OCI-LY7 (cell line): ENCODE data around the gene IL2RA. TPM values are rescaled to one million over a fixed set of nuclear protein-coding genes. Genes with fewer than 3 reads are reported as not detected.

Experiments used
- BruUV-seq: library from RNA; stranded (reverse); fragments of 400-500 nt; replicated peaks from 2 replicates; lab custom pipeline; 2021; lab: Mats Ljungman, UMichigan
- CTCF ChIA-PET: fragments of 300-600 bp; sonication (Branson Sonifier 250); formaldehyde crosslinking; loops from one replicate; lab custom pipeline; 2022; ENCODE audit warnings: antibody characterized with exemption; ENCODE audit not compliant: unreplicated experiment; lab: Charles Lee
- POLR2A ChIA-PET: fragments of 300-600 bp; sonication (Branson Sonifier 250); formaldehyde crosslinking; loops from one replicate; lab custom pipeline; 2022; ENCODE audit warnings: antibody characterized with exemption; lab: Charles Lee
- DNase-seq: peaks from one replicate; pipeline ENCODE4 v3.0.0-alpha.2; 2015; ENCODE audit warnings: low spot score
- H2AFZ ChIP-seq: fragments of 200-600 bp; sonication (generic), shearing (Covaris generic); 2 replicates; pipeline ENCODE4 v1.6.1; 2014; ENCODE audit warnings: mild to moderate bottlenecking, antibody characterized with exemption, low read length, moderate library complexity
- H3K27ac ChIP-seq: fragments of 200-600 bp; sonication (generic); 2 replicates; pipeline ENCODE4 v1.5.1; 2014; ENCODE audit warnings: mixed run types, low read depth, mild to moderate bottlenecking, moderate library complexity, low read length, inconsistent platforms; ENCODE audit not compliant: poor library complexity, severe bottlenecking
- H3K36me3 ChIP-seq: fragments of 200-600 bp; sonication (generic); 2 replicates; pipeline ENCODE4 v1.6.1; 2014; ENCODE audit warnings: mild to moderate bottlenecking, antibody characterized with exemption, low read length, moderate library complexity, mixed read lengths; ENCODE audit not compliant: insufficient read depth
- H3K4me1 ChIP-seq: fragments of 200-600 bp; sonication (generic); 2 replicates; pipeline ENCODE4 v1.5.1; 2014; ENCODE audit warnings: mild to moderate bottlenecking, low read length; ENCODE audit not compliant: insufficient read depth, poor library complexity, severe bottlenecking
- H3K4me2 ChIP-seq: fragments of 200-600 bp; sonication (generic); 2 replicates; pipeline ENCODE4 v1.6.1; 2014; ENCODE audit warnings: mild to moderate bottlenecking, low read length
- H3K4me3 ChIP-seq: fragments of 200-600 bp; sonication (generic); 2 replicates; pipeline ENCODE4 v1.5.1; 2014; ENCODE audit warnings: mild to moderate bottlenecking, low read depth, low read length; ENCODE audit not compliant: poor library complexity, severe bottlenecking
- H3K79me2 ChIP-seq: fragments of 200-600 bp; sonication (generic); 2 replicates; pipeline ENCODE4 v1.6.1; 2016; ENCODE audit warnings: low read depth, mild to moderate bottlenecking, low read length, moderate library complexity, mixed read lengths; ENCODE audit not compliant: insufficient read depth
- H3K9me2 ChIP-seq: fragments of 200-600 bp; sonication (generic); 2 replicates; pipeline ENCODE4 v1.6.1; 2016; ENCODE audit warnings: mild to moderate bottlenecking, low read length, mixed read lengths; ENCODE audit not compliant: insufficient read depth
- H3K9me3 ChIP-seq: fragments of 200-600 bp; sonication (generic); 2 replicates; pipeline ENCODE4 v1.6.1; 2014; ENCODE audit warnings: mild to moderate bottlenecking, mixed run types, low read length, mixed read lengths
- H4K20me1 ChIP-seq: fragments of 200-600 bp; sonication (generic); 2 replicates; pipeline ENCODE4 v1.6.1; 2014; ENCODE audit warnings: mild to moderate bottlenecking, antibody characterized with exemption, low read length, moderate library complexity, mixed read lengths; ENCODE audit not compliant: insufficient read depth
- EZH2phosphoT487 ChIP-seq: fragments of 200-600 bp; sonication (generic); IDR thresholded peaks from 2 replicates; pipeline ENCODE4 v1.6.1; 2018; ENCODE audit warnings: low read depth, borderline replicate concordance, mild to moderate bottlenecking, mixed run types, antibody characterized with exemption, low read length, moderate library complexity, mixed read lengths
- intact Hi-C: fragments of 100-400 bp; cut with micrococcal nuclease; formaldehyde crosslinking; loops from one replicate; pipeline ENCODE4 v1.10.0; 2022; ENCODE audit not compliant: unreplicated experiment
- total RNA-seq, 2 experiments: library from RNA; depleted of rRNA in 1 of 2; stranded (reverse); fragments of >200 nt in 1 of 2; shearing (Covaris generic) in 1 of 2; gene quantifications; 2 replicates each; pipeline ENCODE4 v1.2.3, GENCODE V29; 2014 to 2022
- TF ChIP-seq, protein P1 (sequence below): fragments of 200-600 bp; sonication (generic); conservative IDR thresholded peaks from 2 replicates; pipeline ENCODE4 v1.5.1; 2014; ENCODE audit warnings: mild to moderate bottlenecking, antibody characterized with exemption, low read length, moderate library complexity, mixed read lengths

Gene IL2RA
- total RNA-seq, 2 experiments from 2014 or later: 22.3 to 24.0 TPM

DNA sequence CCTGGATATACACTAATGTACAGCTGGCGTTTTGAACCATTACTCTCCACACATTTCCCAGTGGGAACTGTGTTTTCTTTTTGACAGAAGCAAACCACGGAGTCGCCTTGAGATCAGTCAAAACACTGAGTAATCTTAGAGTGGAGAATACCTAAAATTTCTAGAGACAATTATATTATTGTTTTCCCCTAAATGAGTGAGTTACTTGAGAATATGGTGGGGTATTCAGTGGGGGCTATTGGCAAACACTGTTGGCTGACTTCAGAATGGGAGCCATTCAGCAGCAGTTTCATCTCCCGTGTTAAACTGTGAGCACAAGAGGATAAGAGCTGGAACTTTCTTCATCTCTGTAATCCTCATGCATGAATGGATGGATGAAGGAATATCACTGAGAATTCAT is 6.2 kb downstream of the IL2RA start:
- Histone ChIP-seq H3K9me2 (no peaks in the 10 kb centered on the region), H3K4me3 (no peak overlapping the region), H3K9me3 (no peaks in the 10 kb centered on the region), H4K20me1 (no peaks in the 10 kb centered on the region), H3K79me2 (peaks cover 47% of the 10 kb centered on the region; the same call in 1 of the 2 replicates), H3K4me2 (no peak overlapping the region), H3K4me1 (peaks cover 96% of the 10 kb centered on the region), H3K27ac (peak overlapping the region; percentile 9), H3K36me3 (peaks cover 16% of the 10 kb centered on the region; the same call in 1 of the 2 replicates), H2AFZ (no peak overlapping the region)
- TF ChIP-seq, protein P1, sequence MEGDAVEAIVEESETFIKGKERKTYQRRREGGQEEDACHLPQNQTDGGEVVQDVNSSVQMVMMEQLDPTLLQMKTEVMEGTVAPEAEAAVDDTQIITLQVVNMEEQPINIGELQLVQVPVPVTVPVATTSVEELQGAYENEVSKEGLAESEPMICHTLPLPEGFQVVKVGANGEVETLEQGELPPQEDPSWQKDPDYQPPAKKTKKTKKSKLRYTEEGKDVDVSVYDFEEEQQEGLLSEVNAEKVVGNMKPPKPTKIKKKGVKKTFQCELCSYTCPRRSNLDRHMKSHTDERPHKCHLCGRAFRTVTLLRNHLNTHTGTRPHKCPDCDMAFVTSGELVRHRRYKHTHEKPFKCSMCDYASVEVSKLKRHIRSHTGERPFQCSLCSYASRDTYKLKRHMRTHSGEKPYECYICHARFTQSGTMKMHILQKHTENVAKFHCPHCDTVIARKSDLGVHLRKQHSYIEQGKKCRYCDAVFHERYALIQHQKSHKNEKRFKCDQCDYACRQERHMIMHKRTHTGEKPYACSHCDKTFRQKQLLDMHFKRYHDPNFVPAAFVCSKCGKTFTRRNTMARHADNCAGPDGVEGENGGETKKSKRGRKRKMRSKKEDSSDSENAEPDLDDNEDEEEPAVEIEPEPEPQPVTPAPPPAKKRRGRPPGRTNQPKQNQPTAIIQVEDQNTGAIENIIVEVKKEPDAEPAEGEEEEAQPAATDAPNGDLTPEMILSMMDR: no peak
- TF ChIP-seq EZH2phosphoT487: no peak
- BruUV-seq: no TSS peak
- CTCF ChIA-PET: no interaction called here
- intact Hi-C loops: loop anchor here (10.0 kb wide), 1 partner anchor 471 kb away; no protein-coding TSS in a partner anchor
- DNase-seq: no peak
- POLR2A ChIA-PET: interaction anchor here (0.6 to 3.2 kb wide), 3 partner anchors 9 to 41 kb away, joined by 3 to 23 read pairs (median 3); no protein-coding TSS in a partner anchor

DNA sequence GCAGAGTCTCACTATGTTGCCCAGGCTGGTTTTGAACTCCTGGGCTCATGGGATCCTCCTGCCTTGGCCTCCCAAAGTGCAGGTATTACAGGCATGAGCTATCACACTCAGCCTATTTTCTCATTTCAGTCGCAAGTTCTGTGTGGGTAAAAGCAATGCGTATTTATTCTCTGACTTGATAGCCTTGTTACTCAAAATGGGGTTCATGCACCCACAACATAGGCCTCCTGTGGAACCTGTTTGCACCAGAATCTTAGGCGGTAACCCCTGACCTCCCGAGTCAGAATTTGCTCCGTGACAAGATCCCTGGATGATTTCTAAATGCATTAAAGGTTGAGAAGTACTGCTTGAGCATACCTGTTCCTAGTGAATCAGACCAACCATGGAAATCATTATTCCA is 7.3 kb downstream of the IL2RA start:
- H3K36me3 ChIP-seq: peaks cover 16% of the 10 kb centered on the region; the same call in 1 of the 2 replicates
- no TSS peak for BruUV-seq
- no peaks in the 10 kb centered on the region for H4K20me1 ChIP-seq
- H3K4me2 ChIP-seq: peak overlapping the region; percentile 81
- H3K4me3 ChIP-seq: no peak overlapping the region
- H3K9me3 ChIP-seq: no peaks in the 10 kb centered on the region
- ChIA-PET POLR2A (interaction anchor here (0.9 to 7.2 kb wide), 2 partner anchors 8 to 15 kb away, joined by 7 to 110 read pairs; partner anchors contain the start of gene IL2RA), CTCF (no interaction called here)
- no peaks in the 10 kb centered on the region for H3K9me2 ChIP-seq
- peak overlapping the region; percentile 94 for H3K27ac ChIP-seq
- TF ChIP-seq EZH2phosphoT487: no peak
- TF ChIP-seq, protein P1: no peak
- DNase-seq: no peak
- H3K4me1 ChIP-seq: peaks cover 95% of the 10 kb centered on the region
- H2AFZ ChIP-seq: no peak overlapping the region
- intact Hi-C loops: loop anchor here (5.0 to 10.0 kb wide), 2 partner anchors 213 to 470 kb away; no protein-coding TSS in a partner anchor
- peaks cover 36% of the 10 kb centered on the region; the same call in 1 of the 2 replicates for H3K79me2 ChIP-seq
